NCI-H748 (cell line): Measurements from ENCODE around the gene SKA2.
A peak's percentile ranks its signal among the peaks of the same experiment; 100 is the strongest.
"Not testable (repeated sequence)": the region's sequence is repeated elsewhere in the genome, so short reads cannot be mapped to it uniquely, and the experiment has no call there.

ENCODE experiments used
- DNase-seq: peaks from one replicate; lab custom pipeline; 2025; ENCODE audit not compliant: unreplicated experiment; lab: John Stamatoyannopoulos, UW

The SKA2 gene

GRCh38 chr17:59152925-59153324, 2.1 kb downstream of the SKA2 start:
- DNase-seq: no peak

- no peak for DNase-seq
Measured at GRCh38 chr17:59151591-59151990, 3.4 kb downstream of the SKA2 start.

DNA sequence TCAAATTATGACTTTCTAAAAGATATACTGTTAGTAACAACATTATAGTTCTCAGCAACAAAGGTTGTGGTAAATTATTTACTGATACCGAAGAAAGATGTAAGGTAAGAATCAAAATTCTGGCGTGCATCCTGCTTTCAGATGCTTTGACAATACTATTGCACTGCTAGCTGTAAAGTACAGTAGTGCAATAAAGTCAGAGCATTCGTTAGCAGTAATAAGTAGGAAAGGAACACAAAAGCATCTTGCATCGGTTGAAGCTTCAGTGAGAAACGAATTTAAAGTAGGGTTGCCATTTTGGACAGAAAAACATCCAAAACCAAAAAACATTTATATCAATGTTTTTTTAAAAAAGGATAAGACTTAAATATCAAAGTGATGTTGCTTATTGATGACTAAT, 4.0 kb downstream of the SKA2 start:
- no peak for DNase-seq

DNA sequence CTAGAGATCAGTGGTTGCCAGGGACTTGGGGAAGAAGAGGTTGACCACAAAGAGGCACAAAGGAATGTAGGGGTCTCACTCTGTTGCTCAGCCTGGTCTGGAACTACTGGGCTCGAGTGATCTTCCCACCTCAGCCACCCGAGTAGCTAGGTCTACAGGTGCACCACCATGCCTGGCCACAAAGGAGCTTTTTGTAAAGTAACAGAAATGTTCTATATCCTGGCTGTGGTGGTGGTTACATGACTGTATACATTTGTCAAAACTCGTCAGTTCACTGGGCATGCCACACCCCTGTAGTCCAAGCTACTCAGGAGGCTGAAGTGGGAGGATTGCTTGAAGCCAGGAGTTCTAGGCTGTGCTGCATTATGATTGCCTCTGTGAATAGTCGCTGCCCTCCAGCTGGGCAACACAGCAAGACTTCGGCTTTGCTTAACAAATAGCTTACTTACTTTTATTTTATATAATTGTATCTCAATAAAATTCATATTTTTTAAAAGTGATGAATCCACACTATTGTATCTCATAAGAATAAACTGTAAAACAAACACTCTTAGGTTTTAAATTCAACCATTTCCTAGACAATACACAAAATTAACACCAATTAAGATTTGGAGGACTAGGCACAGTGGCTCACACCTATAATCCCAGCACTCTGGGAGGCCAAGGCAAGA, 5.0 kb downstream of the SKA2 start:
- DNase-seq: no peak

DNA sequence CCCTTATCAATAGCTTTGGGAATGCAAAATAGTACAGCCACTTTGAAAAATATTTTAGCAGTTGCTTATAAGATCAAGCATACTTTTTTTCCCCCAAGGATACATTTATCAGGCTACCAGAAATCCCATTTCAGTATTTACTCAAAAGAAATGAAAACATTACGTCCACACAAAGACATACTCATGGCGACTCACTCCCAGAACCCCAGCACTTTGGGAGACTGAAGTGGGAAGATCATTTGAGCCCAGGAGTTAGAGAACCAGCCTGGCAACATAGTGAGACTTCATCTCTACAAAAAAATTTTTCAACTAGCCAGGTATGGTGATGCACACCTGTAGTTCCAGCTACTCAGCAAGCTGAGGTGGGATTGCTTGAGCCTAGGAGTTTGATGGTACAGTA, 5.9 kb downstream of the SKA2 start:
- no peak for DNase-seq

- DNase-seq: no peak
Measured at GRCh38 chr17:59145571-59146096, 9.4 kb downstream of the SKA2 start.

DNA sequence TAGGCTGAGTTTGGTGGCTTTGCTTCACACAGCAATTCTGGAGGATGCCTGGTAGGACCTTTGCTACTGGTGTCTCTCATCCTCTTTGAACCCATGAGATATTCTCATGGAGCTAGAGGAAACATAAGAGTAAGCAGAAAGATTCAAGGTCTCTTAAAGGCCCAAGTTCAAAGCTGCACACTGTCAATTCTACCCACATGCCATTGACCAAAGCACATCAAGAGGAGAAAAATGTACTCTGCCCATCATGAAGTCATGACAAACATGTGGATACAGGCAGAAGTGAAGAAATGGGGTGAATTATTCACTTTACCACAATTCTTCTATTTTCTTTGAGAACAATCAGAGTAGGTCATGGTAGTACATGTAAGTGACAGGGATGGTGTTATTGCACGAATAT, 13.1 kb downstream of the SKA2 start:
- DNase-seq: no peak

GRCh38 chr17:59139939-59140338, 15.0 kb downstream of the SKA2 start:
- DNase-seq: no peak

GRCh38 chr17:59138339-59138738, 16.6 kb downstream of the SKA2 start:
- not testable (repeated sequence) for DNase-seq

GRCh38 chr17:59131131-59131530, 23.9 kb downstream of the SKA2 start:
- no peak for DNase-seq

DNA sequence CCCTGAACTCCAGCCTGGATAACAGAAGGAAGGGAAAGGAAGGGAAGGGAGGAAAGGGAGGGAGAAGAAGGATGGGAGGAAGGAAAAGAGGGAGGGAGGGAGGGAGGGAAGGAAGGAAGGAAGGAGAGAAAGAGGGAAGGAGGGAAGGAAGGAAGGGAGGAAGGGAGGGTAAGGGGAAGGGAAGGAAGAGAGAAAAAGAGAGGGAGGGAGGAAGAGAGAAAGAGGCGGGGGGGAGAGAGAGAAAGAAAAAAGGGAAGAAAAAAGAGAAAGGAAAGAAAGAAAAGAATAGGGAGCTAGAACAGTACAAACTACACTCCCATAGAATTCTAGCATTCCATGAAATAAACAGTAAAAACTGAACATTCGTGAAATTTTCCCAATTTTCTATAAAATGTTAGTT, 25.2 kb downstream of the SKA2 start:
- DNase-seq: no peak

GRCh38 chr17:59126809-59127417, 28.1 kb downstream of the SKA2 start:
- DNase-seq: no peak

DNA sequence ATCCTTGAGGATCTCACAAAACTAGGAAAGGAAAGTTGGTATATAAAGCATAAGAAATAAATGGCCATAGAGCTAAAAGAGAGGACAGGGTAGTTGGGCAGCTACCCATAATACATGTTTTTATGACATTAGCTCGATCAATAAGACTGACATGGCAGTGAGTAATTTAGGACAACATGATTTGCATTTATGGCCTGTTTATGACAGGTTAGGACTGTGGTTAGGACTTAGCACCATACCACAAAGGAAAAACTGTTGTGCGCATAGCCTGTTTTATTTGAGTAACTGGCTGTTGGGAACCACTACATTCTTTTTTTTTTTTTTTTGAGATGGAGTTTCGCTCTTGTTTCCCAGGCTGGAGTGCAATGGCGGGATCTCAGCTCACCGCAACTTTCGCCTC, 30.3 kb downstream of the SKA2 start:
- no peak for DNase-seq

- DNase-seq: no peak
Measured at GRCh38 chr17:59121901-59122480, 33.0 kb downstream of the SKA2 start.

DNA sequence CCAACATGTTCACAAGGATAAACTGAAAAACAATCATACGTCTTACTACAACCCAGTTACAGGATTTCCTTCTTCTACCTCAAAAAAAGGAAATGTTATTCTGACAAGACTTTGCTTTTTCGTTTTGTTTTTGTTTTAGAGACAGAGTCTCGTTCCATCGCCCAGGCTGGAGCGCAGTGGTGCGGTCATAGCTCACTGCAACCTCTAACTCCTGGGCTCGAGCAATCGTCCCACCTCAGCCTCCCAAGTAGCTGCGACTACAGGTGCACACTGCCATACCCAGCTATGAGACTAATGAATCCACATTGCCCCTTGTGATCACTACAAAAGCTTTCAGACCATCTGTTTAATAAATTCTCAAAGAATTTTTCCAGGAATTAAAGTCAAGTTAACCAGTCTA, 39.5 kb downstream of the SKA2 start:
- DNase-seq: no peak

DNA sequence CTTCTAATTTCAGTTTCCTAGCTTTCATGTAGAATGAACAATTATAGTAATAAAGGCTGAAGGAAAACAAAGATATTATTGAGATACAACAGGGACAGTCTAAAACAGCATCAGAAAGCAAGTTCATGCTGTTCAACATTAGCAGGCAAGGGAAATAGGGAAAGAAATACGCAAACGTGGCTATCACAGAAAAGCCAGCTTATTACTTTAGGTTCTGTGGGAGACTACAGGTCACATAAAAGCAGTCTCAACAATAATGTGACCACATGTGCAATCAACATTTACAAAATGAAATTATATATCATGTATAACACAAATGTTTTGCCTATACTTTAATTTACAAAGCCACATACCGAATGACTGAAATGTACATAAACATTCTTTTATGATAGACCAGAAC, 43.4 kb downstream of the SKA2 start:
- DNase-seq: no peak

DNA sequence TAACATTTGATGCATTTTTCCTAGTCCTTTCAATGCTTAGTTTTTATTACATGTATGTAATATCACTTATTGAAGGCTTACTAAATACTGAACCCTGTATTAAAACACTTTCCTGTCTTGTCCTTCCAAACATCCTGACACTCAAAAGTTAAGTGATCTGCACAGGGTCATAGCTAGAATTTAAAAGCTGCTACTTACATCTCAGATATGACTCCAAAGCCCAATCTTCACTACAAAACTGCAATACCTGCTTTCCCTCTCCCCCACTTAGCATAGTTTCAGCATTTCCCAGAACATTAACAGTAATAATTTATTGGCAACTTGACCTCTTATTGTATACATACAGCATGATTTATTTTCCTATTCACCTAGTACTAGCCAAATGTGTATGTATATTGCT, 44.0 kb downstream of the SKA2 start:
- no peak for DNase-seq

GRCh38 chr17:59108400-59109102, 46.4 kb downstream of the SKA2 start:
- no peak for DNase-seq

GRCh38 chr17:59107306-59107670, 47.7 kb downstream of the SKA2 start:
- no peak for DNase-seq

DNA sequence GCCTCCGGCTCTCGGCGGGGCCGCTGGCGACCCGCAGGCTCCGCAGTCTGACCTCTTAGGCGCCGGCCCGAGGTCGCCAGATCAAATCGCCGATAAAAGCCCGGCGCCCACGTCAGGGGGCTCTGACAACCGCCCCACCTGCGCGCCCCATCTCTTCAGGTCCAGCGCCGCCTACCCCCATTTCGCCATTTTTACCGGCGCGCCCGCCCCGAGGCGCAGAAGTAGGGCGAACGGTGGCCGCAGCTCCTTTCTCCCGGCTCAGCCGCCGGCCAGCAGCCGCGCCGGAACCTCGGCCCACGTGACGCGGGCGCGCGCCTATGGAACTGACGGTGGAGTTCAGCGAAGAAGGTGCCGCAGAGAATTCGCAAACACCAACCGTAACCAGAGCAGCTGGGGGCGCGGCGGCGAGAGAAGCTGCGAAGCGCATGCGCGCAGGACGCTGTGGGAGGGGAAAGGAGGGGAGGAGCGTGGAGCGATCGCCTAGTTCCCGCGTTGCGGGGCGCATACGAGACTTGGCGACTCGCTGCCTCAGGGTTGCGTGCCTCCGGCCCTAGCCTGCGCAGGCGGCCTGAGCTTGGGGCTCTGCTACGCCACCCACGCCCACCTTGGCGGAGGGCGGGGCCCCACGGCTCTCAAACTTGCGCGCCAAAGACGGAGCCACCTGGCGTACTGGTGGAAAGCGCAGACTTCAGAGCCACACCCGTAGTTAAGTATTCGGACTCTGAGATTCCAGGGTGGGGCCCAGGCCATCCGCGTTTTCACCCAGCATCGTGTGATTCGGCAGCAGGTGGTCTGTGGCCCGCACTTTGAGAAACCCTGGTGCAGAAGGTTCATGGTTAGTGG, 48.3 kb downstream of the SKA2 start, which contains the start of gene TRIM37:
TSS of gene TRIM37 (minus strand) at position 418 of the 843 bp plus-strand sequence. CDS start 419 bp downstream, outside the sequence.
- peak; percentile 99 for DNase-seq
